Osteoblast (primary cell): Measurements from ENCODE around the gene UBE2L3. TPM values are rescaled to one million over a fixed set of nuclear protein-coding genes. Genes with fewer than 3 reads are reported as not detected.
"Not testable (repeated sequence)": the region's sequence is repeated elsewhere in the genome, so short reads cannot be mapped to it uniquely, and the experiment has no call there.

Source experiments
- DNase-seq: peaks from one replicate; pipeline ENCODE4 v3.0.0; 2011; ENCODE audit warnings: low spot score, mixed read lengths; ENCODE audit not compliant: insufficient read length; ENCODE audit errors: missing footprints
- H2AFZ ChIP-seq: 2 replicates; pipeline ENCODE4 v1.6.0; 2011; ENCODE audit warnings: mild to moderate bottlenecking, low read length
- H3K27ac ChIP-seq: 2 replicates; pipeline ENCODE4 v1.5.1; 2011; ENCODE audit warnings: mild to moderate bottlenecking, low read depth, low read length, moderate library complexity
- H3K27me3 ChIP-seq: 2 replicates; pipeline ENCODE4 v1.6.0; 2012; ENCODE audit warnings: mild to moderate bottlenecking, control low read depth, inconsistent platforms, low read length, moderate library complexity; ENCODE audit not compliant: insufficient read depth
- H3K36me3 ChIP-seq: 2 replicates; pipeline ENCODE4 v1.5.1; 2011; ENCODE audit warnings: mild to moderate bottlenecking, low read length, control low read depth, moderate library complexity; ENCODE audit not compliant: insufficient read depth
- H3K4me1 ChIP-seq: 2 replicates; pipeline ENCODE4 v1.5.1; 2011; ENCODE audit warnings: mild to moderate bottlenecking, low read length, control low read depth, moderate library complexity; ENCODE audit not compliant: insufficient read depth
- H3K4me2 ChIP-seq: 2 replicates; pipeline ENCODE4 v1.6.0; 2011; ENCODE audit warnings: mild to moderate bottlenecking, low read length; ENCODE audit not compliant: insufficient read depth
- H3K4me3 ChIP-seq: fragments of 200-600 bp; sonication (generic); 3 replicates; pipeline ENCODE4 v1.5.1; 2012; ENCODE audit warnings: mild to moderate bottlenecking, low read length, inconsistent platforms; ENCODE audit not compliant: insufficient read depth
- H3K79me2 ChIP-seq: 2 replicates; pipeline ENCODE4 v1.6.0; 2012; ENCODE audit warnings: mild to moderate bottlenecking, low read length, control low read depth, inconsistent platforms; ENCODE audit not compliant: insufficient read depth
- H3K9me3 ChIP-seq: 2 replicates; pipeline ENCODE4 v1.5.1; 2011; ENCODE audit warnings: low read depth, low read length, control low read depth
- H4K20me1 ChIP-seq: 2 replicates; pipeline ENCODE4 v1.6.0; 2012; ENCODE audit warnings: mild to moderate bottlenecking, low read length, control low read depth; ENCODE audit not compliant: insufficient read depth
- CTCF ChIP-seq: IDR thresholded peaks from 2 replicates; pipeline ENCODE4 v1.5.1; 2011; ENCODE audit warnings: mild to moderate bottlenecking, low read depth, low read length, moderate library complexity; ENCODE audit errors: extremely low read depth
- total RNA-seq: library from RNA; depleted of rRNA; stranded (reverse); fragments of >200 nt; gene quantifications from 2 replicates; pipeline ENCODE4 v1.2.3, GENCODE V29; 2012

Gene UBE2L3
- total RNA-seq, 1 donor: 40.2 TPM

- Histone ChIP-seq H3K27ac (no peak overlapping the region), H3K4me1 (peaks cover 18% of the 10 kb centered on the region), H4K20me1 (peaks cover 83% of the 10 kb centered on the region), H3K36me3 (peaks cover 39% of the 10 kb centered on the region), H3K79me2 (peaks cover 97% of the 10 kb centered on the region), H3K4me3 (no peak overlapping the region), H3K9me3 (no peaks in the 10 kb centered on the region), H3K4me2 (no peak overlapping the region), H3K27me3 (no peaks in the 10 kb centered on the region), H2AFZ (no peak overlapping the region)
- DNase-seq: no peak
- TF ChIP-seq CTCF: no peak
Observed at GRCh38 chr22:21591695-21592094, 24.2 kb downstream of the UBE2L3 start.

- Histone ChIP-seq H3K27ac (no peak overlapping the region), H3K9me3 (no peaks in the 10 kb centered on the region), H2AFZ (no peak overlapping the region), H3K4me1 (peaks cover 18% of the 10 kb centered on the region), H3K4me2 (no peak overlapping the region), H3K4me3 (no peak overlapping the region), H3K27me3 (no peaks in the 10 kb centered on the region), H3K79me2 (peaks cover 97% of the 10 kb centered on the region), H4K20me1 (peaks cover 78% of the 10 kb centered on the region), H3K36me3 (peaks cover 42% of the 10 kb centered on the region)
- no peak for TF ChIP-seq CTCF
- no peak for DNase-seq
Observed at GRCh38 chr22:21592422-21592821, 24.9 kb downstream of the UBE2L3 start.

- H3K9me3 ChIP-seq: no peaks in the 10 kb centered on the region
- H3K4me3 ChIP-seq: no peak overlapping the region
- peaks cover 14% of the 10 kb centered on the region for H3K4me1 ChIP-seq
- H3K79me2 ChIP-seq: peaks cover 98% of the 10 kb centered on the region
- H2AFZ ChIP-seq: no peak overlapping the region
- peak; percentile 39 for TF ChIP-seq CTCF
- no peak overlapping the region for H3K4me2 ChIP-seq
- DNase-seq: no peak
- H3K27ac ChIP-seq: no peak overlapping the region
- peaks cover 43% of the 10 kb centered on the region for H3K36me3 ChIP-seq
- H3K27me3 ChIP-seq: no peaks in the 10 kb centered on the region
- peaks cover 78% of the 10 kb centered on the region for H4K20me1 ChIP-seq
Observed at GRCh38 chr22:21593406-21594232, 26.1 kb downstream of the UBE2L3 start.

GRCh38 chr22:21594865-21595452, 27.4 kb downstream of the UBE2L3 start:
- H3K4me3 ChIP-seq: no peak overlapping the region
- no peak overlapping the region for H3K4me2 ChIP-seq
- H3K9me3 ChIP-seq: no peaks in the 10 kb centered on the region
- H3K27ac ChIP-seq: no peak overlapping the region
- H3K36me3 ChIP-seq: peaks cover 43% of the 10 kb centered on the region
- peak; percentile 78 for DNase-seq
- H3K27me3 ChIP-seq: no peaks in the 10 kb centered on the region
- H3K4me1 ChIP-seq: peaks cover 14% of the 10 kb centered on the region
- no peak overlapping the region for H2AFZ ChIP-seq
- TF ChIP-seq CTCF: no peak
- H4K20me1 ChIP-seq: peaks cover 82% of the 10 kb centered on the region
- H3K79me2 ChIP-seq: peaks cover 100% of the 10 kb centered on the region

- not testable (repeated sequence) for H2AFZ ChIP-seq, H3K4me2 ChIP-seq, H3K4me1 ChIP-seq, H3K9me3 ChIP-seq, H3K27ac ChIP-seq, H3K4me3 ChIP-seq, H3K27me3 ChIP-seq, DNase-seq
- Histone ChIP-seq H4K20me1 (peaks cover 68% of the 10 kb centered on the region), H3K36me3 (peaks cover 43% of the 10 kb centered on the region), H3K79me2 (peaks cover 100% of the 10 kb centered on the region)
Observed at GRCh38 chr22:21596356-21597135, 29.0 kb downstream of the UBE2L3 start.
